Sciatic nerve (tissue), 2 donors: Measurements from ENCODE around the gene ATE1. TPM values are rescaled to one million over a fixed set of nuclear protein-coding genes. Genes with fewer than 3 reads are reported as not detected.
"Not testable (repeated sequence)": the region's sequence is repeated elsewhere in the genome, so short reads cannot be mapped to it uniquely, and the experiment has no call there.

Experiments used
- ATAC-seq: fragments of 200-7000 bp; cut with Tn5 transposase; one replicate; pipeline ENCODE4 v1.9.1; 2020; ENCODE audit warnings: mild to moderate bottlenecking, moderate library complexity
- DNase-seq: peaks from one replicate; pipeline ENCODE4 v3.0.0-alpha.2; 2020; ENCODE audit warnings: low spot score
- intact Hi-C: fragments of 100-400 bp; cut with DNase I; formaldehyde crosslinking; loops from one replicate; pipeline ENCODE4 v1.14.2; 2022
- total RNA-seq: library from RNA; stranded (reverse); fragmentation: NEBNext Ultra II Directional; extraction: Animal tissue kit (Norgen Biotek cat#: 25700); gene quantifications from one replicate; pipeline ENCODE4 v1.2.1, GENCODE V29; 2021
- donor health status: DM: no; HTN: no; CAD: no.
- donor health status: DM: no; HTN: no; CAD: no.

Gene ATE1
- total RNA-seq, 1 donor from 2014 or later = 38.5 TPM

DNA sequence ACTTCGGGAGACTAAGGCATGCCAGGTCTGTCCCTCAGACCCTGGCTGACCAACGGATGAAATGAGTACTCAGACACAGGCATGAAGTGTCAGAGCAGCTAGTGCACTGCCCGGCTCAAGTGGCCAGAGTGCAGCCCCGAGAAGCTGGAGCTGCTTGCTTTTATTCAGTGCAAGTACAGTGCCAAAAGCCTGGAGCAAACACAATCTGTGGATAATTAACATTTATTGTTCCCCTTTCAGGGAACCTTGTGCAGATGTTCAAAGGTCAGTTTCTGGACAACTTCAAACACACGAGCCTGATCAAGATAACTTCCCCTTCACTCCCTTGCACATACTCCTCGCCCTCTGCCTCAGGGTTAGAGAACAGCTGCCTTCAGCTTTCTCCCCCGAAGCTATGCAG, 7.9 kb upstream of the ATE1 start:
- DNase-seq (no peak), ATAC-seq (no peak)
- intact Hi-C loops = no loop called here

DNA sequence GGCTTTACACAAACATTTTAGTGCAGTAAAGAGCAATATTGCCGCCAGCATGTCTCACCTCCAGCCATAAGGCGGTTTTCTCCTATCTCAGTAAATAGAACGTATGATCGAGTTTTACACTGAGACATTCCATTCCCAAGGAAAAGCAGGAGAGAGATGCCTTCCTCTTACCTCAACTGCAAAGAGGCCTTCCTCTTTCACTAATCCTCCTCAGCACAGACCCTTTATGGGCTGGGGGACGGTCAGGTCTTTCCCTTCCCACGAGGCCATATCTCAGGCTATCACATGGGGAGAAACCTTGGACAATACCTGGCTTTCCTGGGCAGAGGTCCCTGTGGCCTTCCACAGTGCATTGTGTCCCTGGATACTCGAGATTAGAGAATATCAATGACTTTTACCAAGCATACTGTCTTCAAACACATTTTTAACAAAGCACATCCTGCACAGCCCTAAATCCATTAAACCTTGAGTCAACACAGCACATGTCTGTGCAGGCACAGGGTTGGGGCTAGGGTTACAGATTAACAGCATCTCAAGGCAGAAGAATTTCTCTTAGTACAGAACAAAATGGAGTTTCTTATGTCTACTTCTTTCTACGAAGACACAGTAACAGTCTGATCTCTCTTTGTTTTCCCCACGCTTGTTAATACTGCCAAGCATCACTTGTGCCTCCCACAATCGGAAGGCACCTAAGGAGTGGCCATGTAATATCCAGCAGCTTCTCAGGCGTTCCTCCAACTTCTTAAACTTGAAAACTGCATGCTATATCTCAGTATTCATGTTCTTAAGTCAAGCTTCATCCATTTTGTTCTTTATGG, 2.6 kb upstream of the ATE1 start:
- ATAC-seq, DNase-seq, intact Hi-C loops: not testable (repeated sequence)

DNA sequence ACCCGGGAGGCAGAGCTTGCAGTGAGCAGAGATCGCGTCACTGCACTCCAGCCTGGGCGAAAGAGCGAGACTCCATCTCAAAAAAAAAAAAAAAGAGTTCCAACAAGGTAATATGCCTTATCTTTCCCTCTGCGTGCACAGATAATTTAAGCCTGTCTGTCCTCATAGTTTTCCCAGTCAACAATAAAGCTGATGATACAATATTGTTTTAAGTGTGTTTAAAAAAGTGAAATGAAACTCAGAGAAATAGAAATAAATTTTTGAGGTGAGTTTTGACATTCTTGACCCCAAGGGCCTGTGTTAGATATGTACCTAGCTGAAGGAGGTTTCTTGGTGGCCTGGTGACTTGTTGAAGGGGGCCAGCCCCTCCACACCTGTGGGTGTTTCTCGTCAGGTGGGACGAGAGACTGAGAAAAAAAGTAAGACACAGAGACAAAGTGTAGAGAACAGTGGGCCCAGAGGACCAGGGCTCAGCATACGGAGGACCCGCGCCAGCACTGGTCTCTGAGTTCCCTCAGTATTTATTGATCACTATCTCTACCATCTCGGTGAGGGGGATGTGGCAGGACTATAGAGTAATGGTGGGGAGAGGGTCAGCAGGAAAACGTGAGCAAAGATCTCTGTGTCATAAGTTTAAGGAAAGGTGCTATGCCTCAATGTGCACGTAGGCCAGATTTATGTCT, 1.9 kb upstream of the ATE1 start:
- DNase-seq, intact Hi-C loops, ATAC-seq: not testable (repeated sequence)

DNA sequence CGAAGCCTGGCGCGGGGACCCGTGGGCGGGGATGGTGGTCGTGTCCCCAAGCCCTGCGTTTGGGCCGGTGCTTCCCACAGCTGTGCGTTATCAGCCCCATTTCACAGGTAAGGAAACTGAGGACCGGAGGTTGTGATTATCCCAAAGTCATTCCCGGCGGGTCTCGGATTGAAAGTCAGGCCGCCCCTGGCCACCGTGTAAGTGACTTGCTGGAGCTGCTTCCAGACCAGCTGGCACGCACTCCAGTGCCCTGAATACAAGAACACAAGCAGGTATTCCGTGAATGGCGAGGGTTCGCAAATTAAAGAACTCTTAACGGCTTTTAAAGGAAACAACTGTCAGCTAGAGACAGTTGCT, 675 bp upstream of the ATE1 start:
- DNase-seq = no peak

DNA sequence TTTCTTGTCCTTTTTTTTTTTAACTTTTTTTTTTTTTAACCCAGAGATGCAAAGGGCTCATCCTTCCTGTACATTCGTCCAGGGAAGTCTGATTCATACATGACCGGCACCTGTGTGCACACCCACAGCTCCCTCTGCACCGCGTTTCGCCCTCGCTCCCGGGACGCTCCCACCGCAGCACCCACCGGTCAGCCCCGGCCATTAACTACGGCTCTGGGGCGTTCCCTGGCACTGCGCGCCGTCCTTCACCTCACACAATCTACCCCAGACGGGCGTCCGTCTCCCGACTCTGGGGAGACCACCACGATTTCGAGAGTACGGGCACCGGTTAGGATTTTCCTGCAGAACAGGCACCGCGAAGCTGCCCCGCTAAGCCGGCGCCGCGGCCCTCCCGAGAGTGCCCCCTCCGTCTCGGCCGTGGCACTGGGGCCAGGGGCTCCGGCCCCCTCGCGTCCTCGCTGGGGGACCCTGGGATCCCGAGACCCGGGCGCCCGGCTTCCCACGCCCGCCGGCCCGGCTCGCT, 452 bp downstream of the ATE1 start:
- ATAC-seq (peak; percentile 55), DNase-seq (peak; percentile 75)
- intact Hi-C loops = no loop called here

More for the DNA sequence above, 675 bp upstream of the ATE1 start:
- intact Hi-C loops = no loop called here
- ATAC-seq = peak; percentile 1

DNA sequence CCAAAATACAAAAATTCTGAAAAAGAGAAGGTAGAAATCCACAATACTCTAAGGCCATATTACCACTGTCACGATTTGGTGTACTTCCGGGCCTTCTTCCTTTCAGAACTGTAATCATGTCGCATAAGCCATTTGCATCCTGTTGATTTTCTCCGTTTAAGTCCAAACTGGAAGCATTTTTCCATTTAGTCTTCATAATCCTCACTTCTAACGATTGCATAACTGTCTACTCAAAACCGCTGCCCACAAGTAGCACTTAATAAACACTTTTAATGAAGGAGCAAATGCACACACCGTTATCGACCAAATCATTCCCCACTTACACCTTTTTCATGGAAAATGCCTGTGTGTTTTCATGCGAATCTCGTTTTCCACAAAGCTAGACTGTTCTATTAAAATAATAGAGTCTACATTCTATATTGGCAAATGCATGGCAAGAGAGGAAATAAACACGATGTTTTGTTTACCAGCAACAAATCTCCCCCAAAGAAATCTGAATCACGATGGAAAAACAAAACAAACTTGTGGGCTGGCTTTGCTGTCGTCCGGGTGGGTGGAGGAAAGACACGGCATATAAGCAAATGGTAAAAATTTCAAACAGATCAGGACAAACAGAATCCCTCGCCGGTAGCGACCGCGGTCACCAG, 1.0 kb downstream of the ATE1 start:
- DNase-seq (no peak), ATAC-seq (peak; percentile 1)
- intact Hi-C loops = no loop called here

DNA sequence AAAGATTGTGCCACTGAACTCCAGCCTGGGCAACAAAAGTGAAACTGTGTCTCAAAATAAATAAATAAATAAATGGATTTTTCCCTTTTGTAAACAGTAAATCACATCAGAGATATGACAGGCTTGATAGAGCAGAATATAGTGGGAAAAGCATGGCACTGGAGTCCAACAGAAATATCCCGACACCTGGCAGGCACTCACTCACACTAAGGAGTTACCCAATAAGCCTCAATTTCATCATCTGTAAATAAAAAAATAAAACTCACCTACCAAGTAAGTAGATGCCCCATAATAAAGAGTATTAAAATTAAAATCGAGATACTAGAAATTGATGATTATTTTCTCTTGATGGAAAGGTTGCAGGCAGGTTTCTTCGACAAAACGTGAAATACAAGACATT, 1.7 kb downstream of the ATE1 start:
- intact Hi-C loops = no loop called here
- ATAC-seq (no peak), DNase-seq (no peak)

DNA sequence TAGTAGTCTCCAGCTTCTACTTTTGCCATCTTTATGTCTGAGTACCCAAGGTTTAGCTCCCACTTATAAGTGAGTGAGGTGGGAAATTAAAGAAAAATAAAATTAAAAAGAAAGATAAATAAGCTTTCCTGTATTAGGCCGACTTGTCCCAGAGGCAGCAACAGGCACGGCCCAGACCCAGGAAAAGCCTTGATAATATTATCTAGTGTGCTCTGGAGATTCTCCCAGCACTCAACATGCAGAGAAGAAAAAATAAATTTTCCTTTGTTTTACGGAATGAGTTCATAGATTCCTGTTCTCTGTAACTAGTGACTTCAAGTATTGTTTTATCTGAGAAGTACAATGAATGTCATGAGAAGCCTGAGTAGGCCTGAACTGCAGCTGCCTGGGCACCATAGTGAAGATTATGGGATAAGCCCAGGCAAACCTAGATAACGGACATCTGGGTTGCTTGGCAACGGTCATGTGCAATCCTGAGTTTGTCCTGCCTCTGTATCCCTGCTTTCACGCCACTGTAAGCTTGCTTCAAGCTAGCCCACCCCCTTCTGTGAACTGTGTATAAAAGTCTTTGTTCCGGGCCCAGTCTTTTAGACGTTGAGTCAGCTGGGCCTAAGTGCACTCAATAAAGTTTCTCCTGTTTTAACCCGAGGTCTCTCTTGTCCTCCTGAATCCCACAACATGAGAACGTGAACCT, 6.4 kb downstream of the ATE1 start:
- ATAC-seq = no peak
- DNase-seq = no peak
- intact Hi-C loops = no loop called here

DNA sequence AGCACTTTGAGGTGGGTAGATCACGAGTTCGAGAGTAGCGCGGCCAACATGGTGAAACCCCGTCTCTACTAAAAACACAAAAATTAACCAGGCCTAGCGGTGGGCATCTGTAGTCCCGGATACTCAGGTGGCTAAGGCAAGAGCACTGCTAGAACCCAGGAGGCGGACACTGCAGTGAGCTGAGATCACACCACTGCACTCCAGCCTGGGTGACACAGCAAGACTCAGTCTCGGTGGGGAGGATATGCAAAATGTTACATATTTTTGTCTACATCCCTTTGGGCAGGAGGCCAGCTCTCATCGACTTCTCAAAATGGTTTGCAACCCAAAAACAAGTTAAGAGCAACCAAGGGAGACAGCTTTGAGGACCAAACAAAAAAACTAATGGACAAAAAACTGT, 8.2 kb downstream of the ATE1 start:
- ATAC-seq (no peak), DNase-seq (no peak)
- intact Hi-C loops = no loop called here

DNA sequence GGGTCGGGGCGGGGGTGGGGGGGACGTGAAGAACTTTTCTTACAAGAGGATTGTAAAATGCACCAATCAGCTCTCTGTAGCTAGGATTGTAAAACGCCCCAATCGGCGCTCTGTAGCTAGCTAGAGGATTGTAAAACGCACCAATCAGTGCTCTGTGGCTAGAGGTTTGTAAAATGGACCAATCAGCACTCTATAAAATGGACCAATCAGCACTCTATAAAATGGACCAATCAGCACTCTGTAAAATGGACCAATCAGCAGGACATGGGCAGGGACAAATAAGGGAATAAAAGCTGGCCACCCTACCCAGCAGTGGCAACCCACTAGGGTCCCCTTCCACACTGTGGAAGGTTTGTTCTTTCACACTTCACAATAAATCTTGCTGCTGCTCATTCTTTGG, 9.0 kb downstream of the ATE1 start:
- ATAC-seq, intact Hi-C loops, DNase-seq: not testable (repeated sequence)

DNA sequence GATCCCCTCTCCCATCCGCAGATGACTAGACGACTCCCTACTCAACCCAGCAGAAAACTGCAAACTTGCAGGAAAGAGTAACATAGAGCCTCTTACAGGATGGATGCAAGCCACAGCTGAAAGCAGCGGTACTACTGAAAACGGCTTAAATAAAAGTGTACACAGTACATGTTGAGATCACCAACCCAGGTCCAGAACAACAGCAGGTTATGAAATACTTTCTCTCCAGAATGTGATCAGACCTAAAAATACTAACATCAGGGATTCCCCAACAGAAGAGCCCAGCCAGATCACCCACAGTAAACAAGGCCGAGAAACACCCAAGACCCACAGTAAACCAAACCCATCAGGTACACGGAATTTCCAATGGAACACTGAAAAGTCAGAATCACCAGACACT, 13.2 kb downstream of the ATE1 start:
- no peak for DNase-seq
- intact Hi-C loops = no loop called here
- ATAC-seq = no peak

DNA sequence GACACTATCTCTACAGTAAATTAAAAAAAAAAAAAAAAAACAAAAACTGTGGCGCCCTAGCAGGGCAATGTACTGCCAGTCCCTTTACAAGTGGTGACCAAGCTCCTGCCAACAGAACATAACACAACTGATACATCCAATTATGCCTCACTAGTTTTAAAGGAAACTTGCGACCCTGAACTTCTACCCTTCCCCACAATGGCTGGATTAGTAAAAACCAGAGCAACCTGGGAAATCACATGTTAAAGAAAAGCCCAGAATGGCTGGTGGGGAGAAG, 16.5 kb downstream of the ATE1 start:
- no peak for ATAC-seq
- DNase-seq = no peak
- intact Hi-C loops = no loop called here

DNA sequence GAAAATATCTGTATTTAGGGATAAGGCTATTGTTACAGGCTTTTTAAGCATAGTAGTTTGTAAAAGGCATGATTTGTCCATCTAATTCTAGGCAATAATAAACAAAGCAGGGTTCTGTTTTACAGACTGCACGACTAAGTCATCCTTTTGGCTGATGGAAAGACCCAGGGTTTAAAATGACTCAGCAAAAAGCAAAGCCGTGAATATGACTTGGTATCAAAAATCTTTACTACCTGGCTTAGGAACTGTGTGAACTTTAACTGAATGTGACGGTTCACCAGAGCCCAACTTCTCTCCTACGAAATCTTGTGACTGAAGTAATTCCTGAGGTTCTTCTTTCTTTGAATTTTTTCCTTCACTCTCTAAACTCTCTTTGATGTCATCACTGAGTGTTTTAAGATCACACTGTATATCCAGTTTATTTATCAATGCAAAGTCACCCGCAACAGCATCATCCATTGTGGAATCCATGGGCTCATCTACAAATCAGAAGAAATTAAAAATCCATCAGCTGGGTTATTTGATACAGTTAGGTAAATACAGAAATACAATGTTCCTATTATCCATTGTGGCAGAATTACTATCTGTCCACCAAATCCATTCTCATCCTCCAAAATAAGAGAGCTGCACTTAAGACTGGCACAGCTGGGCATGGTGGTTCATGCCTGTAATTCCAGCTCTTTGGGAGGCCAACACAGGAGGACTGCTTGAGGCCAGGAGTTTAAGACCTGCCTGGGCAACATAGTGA, 17.0 kb downstream of the ATE1 start:
- intact Hi-C loops = no loop called here
- DNase-seq (no peak), ATAC-seq (peak; percentile 39)

DNA sequence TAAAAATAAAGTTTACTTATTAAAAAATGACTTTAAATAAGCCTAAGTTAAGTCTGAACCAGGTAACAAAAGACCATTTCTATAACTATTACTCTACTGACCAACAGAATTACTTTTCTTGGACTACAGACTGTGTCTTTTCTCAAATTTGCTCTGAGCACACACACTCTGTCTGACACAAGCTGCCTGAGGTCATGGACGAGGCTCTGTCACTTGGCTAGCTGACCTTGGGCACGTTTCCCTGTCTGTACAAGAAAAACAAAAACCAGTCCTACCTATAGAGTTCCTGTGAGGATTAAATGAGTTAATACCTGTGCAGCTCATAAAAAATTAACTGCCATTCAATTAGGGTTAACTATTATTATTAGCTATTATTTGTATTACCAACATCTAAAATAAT, 22.9 kb downstream of the ATE1 start:
- intact Hi-C loops = no loop called here
- no peak for DNase-seq
- no peak for ATAC-seq

DNA sequence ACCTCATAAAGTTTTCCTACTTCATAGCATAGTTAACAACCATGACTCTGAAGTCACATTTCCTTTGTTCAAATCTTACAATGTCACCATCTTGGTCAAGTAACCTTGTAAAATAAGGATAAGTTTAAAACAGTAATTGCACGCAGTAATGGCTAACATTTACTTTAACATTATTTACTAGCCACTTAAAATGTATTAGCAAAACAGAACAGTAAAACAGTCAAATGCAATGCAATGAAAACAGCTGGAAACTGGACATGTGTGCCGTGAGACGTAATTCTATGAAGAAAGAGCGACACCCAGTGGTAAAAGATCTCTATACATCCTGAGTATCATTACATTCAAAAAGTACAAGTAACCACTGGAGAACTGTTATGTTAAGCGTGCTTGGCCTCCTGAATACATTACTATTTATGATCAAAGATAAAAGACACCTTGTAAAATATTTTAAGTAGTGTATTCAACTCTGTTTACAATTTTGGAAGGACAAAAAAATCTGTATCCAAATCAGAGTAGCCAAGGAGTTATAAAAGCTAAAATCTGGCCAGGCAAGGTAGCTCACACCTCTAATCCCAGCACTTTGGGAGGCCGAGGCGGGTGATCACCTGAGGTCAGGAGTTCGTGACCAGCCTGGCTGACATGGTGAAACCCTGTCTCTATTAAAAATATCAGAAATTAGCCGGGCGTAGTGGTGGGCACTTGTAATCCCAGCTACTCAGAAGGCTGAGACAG, 27.2 kb downstream of the ATE1 start:
- peak; percentile 76 for ATAC-seq
- DNase-seq = no peak
- intact Hi-C loops = no loop called here

DNA sequence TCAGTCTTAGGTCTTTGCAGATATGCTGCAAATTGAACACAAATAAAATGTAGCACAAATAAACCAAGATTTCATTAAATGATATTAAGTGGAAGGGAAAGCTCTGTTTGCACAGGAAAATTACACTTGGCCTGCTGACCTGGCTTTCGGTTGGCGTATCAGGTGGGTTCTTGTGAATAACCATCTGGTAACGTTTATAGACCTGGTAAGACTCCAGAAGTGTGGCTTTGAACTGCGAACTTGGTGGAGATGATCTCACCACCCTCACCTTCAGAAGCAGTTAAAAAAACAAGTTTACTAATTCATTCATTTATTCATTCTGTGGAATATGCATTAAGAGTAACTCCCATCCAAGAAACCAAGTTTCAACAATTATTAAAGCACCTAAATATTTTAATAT, 28.1 kb downstream of the ATE1 start:
- intact Hi-C loops = no loop called here
- DNase-seq (no peak), ATAC-seq (no peak)

DNA sequence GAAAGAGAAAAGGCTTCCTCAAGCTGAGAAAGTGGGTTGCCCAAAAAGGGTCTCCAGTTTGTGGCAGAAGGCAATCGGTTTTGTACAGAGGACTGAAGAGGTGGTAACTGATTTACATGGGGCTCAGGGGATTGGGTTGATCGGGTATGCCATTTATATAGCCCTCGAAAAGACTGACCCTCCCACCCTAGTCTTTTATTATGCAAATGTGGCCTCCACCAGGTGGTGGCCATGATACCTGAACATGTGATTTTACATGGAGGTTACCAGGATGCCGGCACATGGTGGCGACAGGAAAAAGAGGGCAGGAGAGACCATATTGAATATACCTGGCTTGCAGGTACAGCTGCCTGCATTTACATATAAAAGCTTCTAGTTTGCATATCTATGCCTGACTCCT, 36.7 kb downstream of the ATE1 start:
- ATAC-seq (no peak), DNase-seq (no peak)
- intact Hi-C loops = no loop called here

DNA sequence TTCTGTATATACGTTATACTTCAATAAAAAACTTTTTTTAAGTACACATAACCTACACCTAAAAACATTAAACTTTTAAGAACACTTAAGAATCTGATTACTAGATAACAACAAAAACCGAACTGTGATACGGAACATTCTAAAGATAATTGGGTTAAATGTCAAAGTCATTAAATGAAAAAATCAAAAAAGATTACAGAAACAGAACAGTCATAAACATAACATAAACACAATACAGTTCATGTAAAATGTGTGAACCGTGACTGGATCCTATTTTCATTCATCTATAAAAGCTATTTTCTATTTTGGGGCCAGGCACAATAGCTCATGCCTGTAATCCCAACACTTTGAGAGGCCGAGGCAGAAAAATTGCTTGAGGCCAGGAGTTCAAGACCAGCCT, 38.6 kb downstream of the ATE1 start:
- intact Hi-C loops = no loop called here
- ATAC-seq (no peak), DNase-seq (no peak)
